Metanephros (tissue), 1 donor: ENCODE results near the gene FAM174A. TPM values are rescaled to one million over a fixed set of nuclear protein-coding genes. Genes with fewer than 3 reads are reported as not detected.

Experiments
- total RNA-seq: library from RNA; depleted of rRNA; stranded (reverse); fragments of >200 nt; gene quantifications from one replicate; pipeline ENCODE4 v1.2.3, GENCODE V29; 2014

Gene FAM174A
- 50.2 TPM for total RNA-seq

GRCh38 chr5:100535060-100536005 lies at the start of gene FAM174A:
TSS of gene FAM174A (plus strand) at chr5:100535374. CDS start at chr5:100535531, 157 bp downstream.

